CD14-positive monocyte (primary cell): ENCODE results near the gene TTC4. TPM values are rescaled to one million over a fixed set of nuclear protein-coding genes. Genes with fewer than 3 reads are reported as not detected.

Experiments used
- DNase-seq, 3 donors: peaks; one replicate each; pipeline ENCODE4 v3.0.0-alpha.2; 2011 to 2022
- H2AFZ ChIP-seq: 2 replicates; pipeline ENCODE4 v1.6.0; 2012; ENCODE audit warnings: mild to moderate bottlenecking, low read depth, low read length, inconsistent platforms; ENCODE audit not compliant: insufficient read depth, poor library complexity, severe bottlenecking
- H3K27ac ChIP-seq, 2 donors: 1 replicate in 1 of 2; 2 replicates in 1 of 2; pipeline ENCODE4 v1.5.1; 2012 to 2013; ENCODE audit warnings: low read length in 2 of 2, control low read depth in 1 of 2, inconsistent platforms in 1 of 2, low read depth in 1 of 2, mild to moderate bottlenecking in 1 of 2
- H3K27me3 ChIP-seq, 2 donors: one replicate each; pipeline versions ENCODE4 v1.6.0 to v1.6.1; 2011 to 2013; ENCODE audit warnings: low read length in 2 of 2; ENCODE audit not compliant: control insufficient read depth in 2 of 2, insufficient read depth in 2 of 2
- H3K36me3 ChIP-seq, 2 donors: replicated peaks in 1 of 2; 1 replicate in 1 of 2; 2 replicates in 1 of 2; pipeline versions ENCODE4 v1.5.1 to v1.6.1; 2012 to 2013; ENCODE audit warnings: low read length in 2 of 2, control low read depth in 1 of 2, inconsistent platforms in 1 of 2, mild to moderate bottlenecking in 1 of 2; ENCODE audit not compliant: insufficient read depth in 2 of 2, control insufficient read depth in 1 of 2
- H3K4me1 ChIP-seq, 2 donors: 1 replicate in 1 of 2; 2 replicates in 1 of 2; pipeline versions ENCODE4 v1.5.1 to v1.6.1; 2012 to 2013; ENCODE audit warnings: low read length in 2 of 2, control low read depth in 1 of 2, inconsistent platforms in 1 of 2, mild to moderate bottlenecking in 1 of 2, moderate library complexity in 1 of 2; ENCODE audit not compliant: insufficient read depth in 2 of 2, control insufficient read depth in 1 of 2
- H3K4me2 ChIP-seq: replicated peaks from 2 replicates; pipeline ENCODE3; 2012; ENCODE audit warnings: low read length, moderate library complexity, mild to moderate bottlenecking; ENCODE audit not compliant: poor library complexity, severe bottlenecking; ENCODE audit errors: extremely low read depth
- H3K4me3 ChIP-seq, 3 experiments: fragments of 200-600 bp in 1 of 3; sonication (generic) in 1 of 3; replicated peaks in 1 of 3; 1 replicate in 2 of 3; 2 replicates in 1 of 3; pipeline ENCODE4 v1.5.1; 2011 to 2013; ENCODE audit warnings: low read length in 3 of 3, mild to moderate bottlenecking in 3 of 3, control low read depth in 2 of 3, low read depth in 2 of 3, inconsistent platforms in 1 of 3, moderate library complexity in 1 of 3
- H3K79me2 ChIP-seq: 2 replicates; pipeline ENCODE4 v1.6.0; 2012; ENCODE audit warnings: mild to moderate bottlenecking, control low read depth, inconsistent platforms, low read length, moderate library complexity; ENCODE audit not compliant: insufficient read depth
- H3K9ac ChIP-seq: 2 replicates; pipeline ENCODE4 v1.6.0; 2017; ENCODE audit warnings: low read length, mild to moderate bottlenecking; ENCODE audit not compliant: insufficient read depth, poor library complexity, severe bottlenecking
- H3K9me3 ChIP-seq, 2 donors: replicated peaks in 1 of 2; 1 replicate in 1 of 2; 2 replicates in 1 of 2; pipeline versions ENCODE4 v1.5.1 to v1.6.1; 2012 to 2013; ENCODE audit warnings: low read length in 2 of 2, control low read depth in 1 of 2; ENCODE audit not compliant: control insufficient read depth in 1 of 2, insufficient read depth in 1 of 2
- H4K20me1 ChIP-seq: 2 replicates; pipeline ENCODE4 v1.6.0; 2012; ENCODE audit warnings: mild to moderate bottlenecking, low read length, control low read depth, moderate library complexity; ENCODE audit not compliant: insufficient read depth
- H3K27ac Mint-ChIP-seq, 7 donors: one replicate each; pipeline ENCODE4 v1.8.0; 2020; ENCODE audit warnings: mild to moderate bottlenecking in 7 of 7, mixed read lengths in 7 of 7, moderate library complexity in 6 of 7, inconsistent platforms in 2 of 7
- H3K27me3 Mint-ChIP-seq, 3 donors: one replicate each; pipeline ENCODE4 v1.8.0; 2021 to 2022; ENCODE audit warnings: low read depth in 3 of 3, mild to moderate bottlenecking in 3 of 3, mixed read lengths in 3 of 3, moderate library complexity in 3 of 3, inconsistent platforms in 1 of 3
- H3K36me3 Mint-ChIP-seq, 2 donors: one replicate each; pipeline ENCODE4 v1.8.0; 2020; ENCODE audit warnings: mixed read lengths in 2 of 2, inconsistent platforms in 1 of 2, mild to moderate bottlenecking in 1 of 2
- H3K4me1 Mint-ChIP-seq: one replicate; pipeline ENCODE4 v1.8.0; 2020; ENCODE audit warnings: mild to moderate bottlenecking, mixed read lengths
- H3K4me3 Mint-ChIP-seq, 2 donors: one replicate each; pipeline ENCODE4 v1.8.0; 2020; ENCODE audit warnings: mild to moderate bottlenecking in 2 of 2, mixed read lengths in 2 of 2, moderate library complexity in 1 of 2
- H3K9me3 Mint-ChIP-seq, 7 donors: one replicate each; pipeline ENCODE4 v1.8.0; 2020 to 2022; ENCODE audit warnings: mixed read lengths in 7 of 7, mild to moderate bottlenecking in 6 of 7, moderate library complexity in 6 of 7, inconsistent platforms in 2 of 7
- CTCF ChIP-seq: fragments of 200-600 bp; IDR thresholded peaks from one replicate; pipeline ENCODE4 v1.8.0; 2022; ENCODE audit warnings: antibody characterized with exemption, mild to moderate bottlenecking
- WGBS: methylation state at CpG from one replicate; pipeline ENCODE4 v1.1.5; 2013; ENCODE audit warnings: missing lambda C conversion rate; ENCODE audit not compliant: insufficient coverage; 5-methylcytosine and 5-hydroxymethylcytosine counted together
- intact Hi-C, 2 donors: fragments of 100-400 bp; cut with micrococcal nuclease; formaldehyde crosslinking; loops; one replicate each; pipeline versions ENCODE4 v1.15.0 to v1.15.1; 2023
- polyA plus RNA-seq, 3 donors: library from polyadenylated mRNA; depleted of rRNA in 1 of 3; unstranded in 2 of 3; stranded (reverse) in 1 of 3; fragments of 300-500 nt in 2 of 3; fragments of >200 nt in 1 of 3; fragmentation: Illumina TruSeq in 2 of 3; gene quantifications; 1 replicate in 2 of 3; 2 replicates in 1 of 3; pipeline ENCODE4 v1.2.3, GENCODE V29; 2012 to 2021

Gene TTC4
- polyA plus RNA-seq, 3 donors, result 9.2 to 13.3 (median 12.4) TPM

- H3K4me2 ChIP-seq, result no peak overlapping the region
- H3K27ac ChIP-seq, result no peak overlapping the region
- no peak overlapping the region for H3K4me3 ChIP-seq
- H3K9ac ChIP-seq, result no peak overlapping the region
- H3K9me3 ChIP-seq, result no peaks in the 10 kb centered on the region
- Mint-ChIP-seq H3K27me3 (peaks cover 0 to 2% (median 0%) of the 10 kb centered on the region in 3 donors), H3K36me3 (no peaks in the 10 kb centered on the region), H3K27ac (peak overlapping the region in 1 of 7 donors; percentile 58), H3K9me3 (no peaks in the 10 kb centered on the region), H3K4me3 (no peak overlapping the region), H3K4me1 (no peaks in the 10 kb centered on the region)
- intact Hi-C loops, result no loop called here
- 85% methylated on average over 8 of the region's 11 CpGs for WGBS
- no peak overlapping the region for H2AFZ ChIP-seq
- TF ChIP-seq CTCF, result no peak
- H3K4me1 ChIP-seq, result no peaks in the 10 kb centered on the region
- no peaks in the 10 kb centered on the region for H3K36me3 ChIP-seq
- H3K79me2 ChIP-seq, result no peaks in the 10 kb centered on the region
- no peaks in the 10 kb centered on the region for H3K27me3 ChIP-seq
- no peak for DNase-seq
- H4K20me1 ChIP-seq, result no peaks in the 10 kb centered on the region
Observed at GRCh38 chr1:54699936-54700525, 15.6 kb upstream of the TTC4 start.

GRCh38 chr1:54701066-54701465, 14.6 kb upstream of the TTC4 start:
- Mint-ChIP-seq H3K9me3 (no peaks in the 10 kb centered on the region), H3K4me3 (no peak overlapping the region), H3K4me1 (no peaks in the 10 kb centered on the region), H3K36me3 (no peaks in the 10 kb centered on the region), H3K27me3 (peaks cover 0 to 2% (median under 1%) of the 10 kb centered on the region in 3 donors), H3K27ac (peak overlapping the region in 1 of 7 donors; percentile 38)
- no peak for DNase-seq
- H2AFZ ChIP-seq, result no peak overlapping the region
- no peak overlapping the region for H3K4me3 ChIP-seq
- 100% methylated on average over 8 of the region's 9 CpGs for WGBS
- no peak overlapping the region for H3K4me2 ChIP-seq
- no peak overlapping the region for H3K9ac ChIP-seq
- no peaks in the 10 kb centered on the region for H3K79me2 ChIP-seq
- no peaks in the 10 kb centered on the region for H3K9me3 ChIP-seq
- no peaks in the 10 kb centered on the region for H4K20me1 ChIP-seq
- no peaks in the 10 kb centered on the region for H3K27me3 ChIP-seq
- no peak overlapping the region for H3K27ac ChIP-seq
- intact Hi-C loops, result no loop called here
- H3K36me3 ChIP-seq, result no peaks in the 10 kb centered on the region
- no peaks in the 10 kb centered on the region for H3K4me1 ChIP-seq
- TF ChIP-seq CTCF, result no peak
